NCI-H2227 treated with DMSO at 0.1 percent for 48 hours (cell line): ENCODE measurements around the gene CDH6.
"Not testable (repeated sequence)": the region's sequence is repeated elsewhere in the genome, so short reads cannot be mapped to it uniquely, and the experiment has no call there.

Experiments used
- DNase-seq: peaks from one replicate; lab custom pipeline; 2025; lab: John Stamatoyannopoulos, UW

CDH6 gene

GRCh38 chr5:31329715-31330114 lies 136.2 kb downstream of the CDH6 start:
- no peak for DNase-seq

- no peak for DNase-seq
Observed at GRCh38 chr5:31332160-31332559, 138.7 kb downstream of the CDH6 start.

- DNase-seq: no peak
Observed at GRCh38 chr5:31333475-31333874, 140.0 kb downstream of the CDH6 start.

GRCh38 chr5:31334061-31334860 lies 140.8 kb downstream of the CDH6 start:
- no peak for DNase-seq

- no peak for DNase-seq
Observed at GRCh38 chr5:31335456-31335855, 142.0 kb downstream of the CDH6 start.

GRCh38 chr5:31343946-31344345 lies 150.5 kb downstream of the CDH6 start:
- DNase-seq: no peak

- DNase-seq: no peak
Observed at GRCh38 chr5:31346896-31347551, 153.5 kb downstream of the CDH6 start.

- no peak for DNase-seq
Observed at GRCh38 chr5:31347552-31347905, 154.0 kb downstream of the CDH6 start.

- no peak for DNase-seq
Observed at GRCh38 chr5:31350395-31350794, 156.9 kb downstream of the CDH6 start.

GRCh38 chr5:31355337-31355736 lies 161.9 kb downstream of the CDH6 start:
- DNase-seq: no peak

GRCh38 chr5:31357038-31357437 lies 163.6 kb downstream of the CDH6 start:
- no peak for DNase-seq

- DNase-seq: no peak
Observed at GRCh38 chr5:31359839-31360238, 166.4 kb downstream of the CDH6 start.

- no peak for DNase-seq
Observed at GRCh38 chr5:31361234-31361633, 167.7 kb downstream of the CDH6 start.

- DNase-seq: not testable (repeated sequence)
Observed at GRCh38 chr5:31361704-31362528, 168.4 kb downstream of the CDH6 start.

- DNase-seq: no peak
Observed at GRCh38 chr5:31362529-31362900, 169.0 kb downstream of the CDH6 start.

GRCh38 chr5:31362931-31363568 lies 169.6 kb downstream of the CDH6 start:
- no peak for DNase-seq

- no peak for DNase-seq
Observed at GRCh38 chr5:31364881-31365636, 171.6 kb downstream of the CDH6 start.

GRCh38 chr5:31365776-31366175 lies 172.3 kb downstream of the CDH6 start:
- no peak for DNase-seq

- DNase-seq: no peak
Observed at GRCh38 chr5:31366941-31367340, 173.5 kb downstream of the CDH6 start.

GRCh38 chr5:31372124-31372523 lies 178.6 kb downstream of the CDH6 start:
- DNase-seq: no peak

- no peak for DNase-seq
Observed at GRCh38 chr5:31375999-31376720, 182.7 kb downstream of the CDH6 start.
